CD4-positive, alpha-beta memory T cell (primary cell): ENCODE measurements around the gene MCC. TPM values are rescaled to one million over a fixed set of nuclear protein-coding genes. Genes with fewer than 3 reads are reported as not detected.

Experiments
- CTCF ChIA-PET: fragments of 350-600 bp; sonication (Branson Sonifier 250); formaldehyde crosslinking; loops from one replicate; lab custom pipeline; 2021; ENCODE audit warnings: inconsistent platforms; ENCODE audit not compliant: partially characterized antibody; lab: Charles Lee
- POLR2A ChIA-PET: fragments of 350-600 bp; sonication (Branson Sonifier 250); formaldehyde crosslinking; loops from one replicate; lab custom pipeline; 2021; ENCODE audit not compliant: partially characterized antibody; lab: Charles Lee
- DNase-seq, 5 donors: peaks; one replicate each; pipeline versions ENCODE4 v3.0.0 to v3.0.0-alpha.2; 2020 to 2022; ENCODE audit warnings: mixed read lengths in 1 of 5
- H3K27ac ChIP-seq: one replicate; pipeline ENCODE4 v1.7.0; 2013; ENCODE audit warnings: low read depth, low read length
- H3K27me3 ChIP-seq: 2 replicates; pipeline ENCODE4 v1.7.0; 2013; ENCODE audit warnings: mild to moderate bottlenecking, low read length, moderate library complexity; ENCODE audit not compliant: insufficient read depth
- H3K36me3 ChIP-seq: 2 replicates; pipeline ENCODE4 v1.7.0; 2013; ENCODE audit warnings: mild to moderate bottlenecking, low read length, moderate library complexity; ENCODE audit not compliant: insufficient read depth
- H3K4me1 ChIP-seq: 2 replicates; pipeline ENCODE4 v1.7.0; 2013; ENCODE audit warnings: mild to moderate bottlenecking, low read length, moderate library complexity; ENCODE audit not compliant: insufficient read depth
- H3K4me3 ChIP-seq, 2 donors: one replicate each; pipeline ENCODE4 v1.7.0; 2013; ENCODE audit warnings: low read length in 2 of 2, mild to moderate bottlenecking in 1 of 2
- H3K9me3 ChIP-seq, 2 donors: one replicate each; pipeline ENCODE4 v1.7.0; 2013; ENCODE audit warnings: low read length in 2 of 2, control low read depth in 1 of 2; ENCODE audit not compliant: control insufficient read depth in 1 of 2
- H3K27ac Mint-ChIP-seq, 7 donors: one replicate each; pipeline ENCODE4 v1.8.0; 2020 to 2021; ENCODE audit warnings: mixed read lengths in 7 of 7, mild to moderate bottlenecking in 6 of 7, inconsistent platforms in 3 of 7, moderate library complexity in 3 of 7
- H3K27me3 Mint-ChIP-seq, 2 donors: one replicate each; pipeline ENCODE4 v1.8.0; 2020 to 2021; ENCODE audit warnings: mixed read lengths in 2 of 2
- H3K36me3 Mint-ChIP-seq, 2 donors: one replicate each; pipeline ENCODE4 v1.8.0; 2020 to 2021; ENCODE audit warnings: mixed read lengths in 2 of 2, inconsistent platforms in 1 of 2, mild to moderate bottlenecking in 1 of 2
- H3K4me1 Mint-ChIP-seq, 4 donors: one replicate each; pipeline ENCODE4 v1.8.0; 2020 to 2021; ENCODE audit warnings: mixed read lengths in 4 of 4, mild to moderate bottlenecking in 1 of 4
- H3K4me3 Mint-ChIP-seq, 8 donors: one replicate each; pipeline ENCODE4 v1.8.0; 2020 to 2021; ENCODE audit warnings: mixed read lengths in 8 of 8, mild to moderate bottlenecking in 7 of 8, moderate library complexity in 6 of 8, inconsistent platforms in 3 of 8
- H3K9me3 Mint-ChIP-seq, 8 donors: one replicate each; pipeline ENCODE4 v1.8.0; 2020 to 2021; ENCODE audit warnings: mixed read lengths in 8 of 8, mild to moderate bottlenecking in 5 of 8, inconsistent platforms in 3 of 8, moderate library complexity in 1 of 8
- intact Hi-C: fragments of 100-400 bp; cut with micrococcal nuclease; formaldehyde crosslinking; loops from one replicate; pipeline ENCODE4 v1.15.1; 2023
- polyA plus RNA-seq, 2 donors: library from polyadenylated mRNA; unstranded; fragments of 300-500 nt; fragmentation: Illumina TruSeq; gene quantifications; one replicate each; pipeline ENCODE4 v1.2.3, GENCODE V29; 2021
- total RNA-seq, 2 experiments: library from RNA; stranded (reverse); gene quantifications; one replicate each; pipeline ENCODE4 v1.2.3, GENCODE V29; 2021

MCC gene
- total and polyA plus RNA-seq, 4 experiments from 2014 or later, result 0.92 to 12.1 (median 7.7) TPM

DNA sequence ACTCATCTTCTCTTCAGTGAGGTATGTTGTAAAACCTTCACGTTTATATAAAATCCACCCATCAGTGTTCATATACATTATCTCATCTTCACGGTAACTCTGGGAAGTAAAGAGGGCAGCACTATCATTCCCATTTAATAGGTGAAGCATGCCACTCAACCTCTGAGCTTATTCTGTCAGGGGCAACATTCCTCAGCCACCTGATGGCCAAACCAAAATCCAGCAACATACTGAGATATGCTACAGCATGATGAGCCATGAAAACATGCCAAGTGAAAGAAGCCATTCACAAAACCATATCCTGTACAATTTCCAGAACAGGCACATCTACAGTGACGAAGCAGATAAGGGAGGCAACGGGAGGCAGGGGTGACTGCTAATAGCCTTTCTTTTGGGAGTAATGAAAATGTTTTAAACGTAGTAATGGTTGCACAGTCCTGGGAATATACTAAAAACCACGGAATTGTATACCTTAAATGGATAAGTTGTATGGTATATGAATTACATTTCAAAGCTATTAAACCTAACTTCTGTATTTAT is 220.8 kb downstream of the MCC start:
- Mint-ChIP-seq H3K36me3 (no peaks in the 10 kb centered on the region), H3K27ac (no peak overlapping the region), H3K9me3 (peaks cover 0 to 2% (median 0%) of the 10 kb centered on the region in 8 donors), H3K4me1 (peaks cover 11 to 35% (median 11%) of the 10 kb centered on the region in 4 donors), H3K27me3 (no peaks in the 10 kb centered on the region), H3K4me3 (no peak overlapping the region)
- Histone ChIP-seq H3K27me3 (no peaks in the 10 kb centered on the region), H3K4me1 (peaks cover 9% of the 10 kb centered on the region), H3K9me3 (no peaks in the 10 kb centered on the region), H3K36me3 (no peaks in the 10 kb centered on the region), H3K4me3 (no peak overlapping the region), H3K27ac (no peak overlapping the region)
- DNase-seq, result no peak
- ChIA-PET CTCF (no interaction called here), POLR2A (no interaction called here)
- intact Hi-C loops, result no loop called here

DNA sequence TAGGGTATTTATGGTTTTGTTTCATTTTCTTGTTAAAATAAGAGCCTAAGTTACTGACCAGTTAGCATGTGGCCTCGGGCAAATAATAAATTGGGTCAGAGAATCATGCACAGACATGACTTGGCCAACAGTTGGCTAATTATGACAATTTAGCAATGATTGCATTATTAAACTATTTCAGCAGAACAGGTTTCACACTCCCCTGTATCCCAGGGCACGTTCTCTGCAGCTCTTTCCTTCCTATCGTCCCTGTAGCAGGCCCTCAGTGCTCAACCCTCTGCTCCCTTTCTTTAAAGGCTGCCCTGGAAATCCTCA is 221.4 kb downstream of the MCC start:
- Histone ChIP-seq H3K36me3 (no peaks in the 10 kb centered on the region), H3K27me3 (no peaks in the 10 kb centered on the region), H3K9me3 (no peaks in the 10 kb centered on the region), H3K27ac (no peak overlapping the region), H3K4me3 (no peak overlapping the region), H3K4me1 (peaks cover 9% of the 10 kb centered on the region)
- no peak for DNase-seq
- intact Hi-C loops, result no loop called here
- H3K4me1 Mint-ChIP-seq, result peaks cover 11 to 35% (median 11%) of the 10 kb centered on the region in 4 donors
- H3K36me3 Mint-ChIP-seq, result no peaks in the 10 kb centered on the region
- H3K27me3 Mint-ChIP-seq, result no peaks in the 10 kb centered on the region
- ChIA-PET POLR2A (no interaction called here), CTCF (no interaction called here)
- no peak overlapping the region for H3K27ac Mint-ChIP-seq
- H3K4me3 Mint-ChIP-seq, result no peak overlapping the region
- peaks cover 0 to 2% (median 0%) of the 10 kb centered on the region in 8 donors for H3K9me3 Mint-ChIP-seq

DNA sequence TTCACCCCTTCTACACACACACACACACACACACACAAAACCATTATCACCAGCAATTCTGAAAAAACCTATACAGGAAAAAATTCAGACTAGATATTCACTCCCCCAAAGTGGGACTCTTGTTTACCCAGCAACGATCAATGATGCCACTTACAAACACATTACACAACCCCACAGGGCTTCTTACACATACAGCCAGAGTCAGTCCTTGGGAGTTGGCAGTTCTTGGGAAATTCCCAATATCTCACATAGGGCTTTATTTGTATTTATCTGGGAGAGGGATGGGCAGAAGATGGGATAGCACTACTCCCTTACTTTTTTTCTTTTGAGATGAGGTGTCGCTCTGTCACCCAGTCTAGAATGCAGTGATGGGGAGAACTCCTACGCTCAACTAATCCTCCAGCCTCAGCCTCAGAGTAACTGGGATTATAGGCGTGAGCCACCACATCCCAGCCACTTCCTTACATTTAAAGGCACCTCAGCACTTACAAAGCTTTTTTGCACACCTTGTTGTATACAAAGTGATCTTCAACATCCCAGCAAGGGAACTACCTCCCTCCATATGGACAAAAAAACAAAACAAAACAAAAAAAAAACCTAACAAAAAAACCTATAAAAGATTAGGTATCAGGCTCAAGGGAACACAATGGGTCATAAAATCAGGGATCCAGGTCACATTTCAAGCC is 221.9 kb downstream of the MCC start:
- ChIA-PET CTCF (no interaction called here), POLR2A (no interaction called here)
- Histone ChIP-seq H3K27me3 (no peaks in the 10 kb centered on the region), H3K4me1 (peaks cover 9% of the 10 kb centered on the region), H3K36me3 (no peaks in the 10 kb centered on the region), H3K9me3 (no peaks in the 10 kb centered on the region), H3K4me3 (no peak overlapping the region), H3K27ac (no peak overlapping the region)
- no peak overlapping the region for H3K27ac Mint-ChIP-seq
- peaks cover 11 to 35% (median 11%) of the 10 kb centered on the region in 4 donors for H3K4me1 Mint-ChIP-seq
- H3K4me3 Mint-ChIP-seq, result no peak overlapping the region
- no peaks in the 10 kb centered on the region for H3K27me3 Mint-ChIP-seq
- intact Hi-C loops, result no loop called here
- H3K9me3 Mint-ChIP-seq, result peaks cover 0 to 2% (median 0%) of the 10 kb centered on the region in 8 donors
- no peak for DNase-seq
- no peaks in the 10 kb centered on the region for H3K36me3 Mint-ChIP-seq

- H3K36me3 ChIP-seq, result no peaks in the 10 kb centered on the region
- peaks cover 0 to 2% (median 0%) of the 10 kb centered on the region in 8 donors for H3K9me3 Mint-ChIP-seq
Measured at GRCh38 chr5:113265190-113265589, 223.1 kb downstream of the MCC start.

DNA sequence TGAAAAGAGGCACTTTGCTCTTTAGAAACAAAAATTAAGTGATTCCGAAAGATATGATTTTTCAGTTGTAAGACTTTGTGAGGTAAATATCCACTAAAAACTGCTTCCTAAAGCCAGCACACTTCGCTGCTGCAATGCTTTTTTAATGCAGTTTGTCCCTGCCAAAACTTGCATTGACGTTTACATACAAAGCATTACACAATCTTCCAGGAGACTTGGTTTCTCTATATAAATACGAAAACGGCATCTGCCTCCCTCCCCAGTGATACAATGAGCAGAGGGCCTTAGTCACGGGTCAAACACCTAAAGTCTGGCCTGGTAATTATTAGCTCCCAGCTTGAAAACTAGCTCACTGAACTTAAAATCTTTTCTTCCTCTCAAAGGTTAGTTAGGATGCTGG is 224.2 kb downstream of the MCC start:
- CTCF ChIA-PET, result interaction anchor here (1.2 kb wide), 1 partner anchor 10 kb away, joined by 3 read pairs; no protein-coding TSS in a partner anchor
- Mint-ChIP-seq H3K36me3 (no peaks in the 10 kb centered on the region), H3K27ac (no peak overlapping the region)

More at GRCh38 chr5:113265190-113265589, 223.1 kb downstream of the MCC start:
- Histone ChIP-seq H3K27me3 (no peaks in the 10 kb centered on the region), H3K9me3 (no peaks in the 10 kb centered on the region), H3K4me1 (peaks cover 9% of the 10 kb centered on the region), H3K4me3 (no peak overlapping the region), H3K27ac (no peak overlapping the region)
- Mint-ChIP-seq H3K27me3 (no peaks in the 10 kb centered on the region), H3K36me3 (no peaks in the 10 kb centered on the region), H3K4me3 (no peak overlapping the region), H3K4me1 (peaks cover 11 to 25% (median 11%) of the 10 kb centered on the region in 4 donors), H3K27ac (no peak overlapping the region)
- intact Hi-C loops, result no loop called here
- ChIA-PET POLR2A (no interaction called here), CTCF (no interaction called here)
- DNase-seq, result peak in 1 of 5 donors; percentile 30

GRCh38 chr5:113263545-113263944 is 224.7 kb downstream of the MCC start:
- Mint-ChIP-seq H3K36me3 (no peaks in the 10 kb centered on the region), H3K4me1 (peaks cover 0 to 9% (median 1%) of the 10 kb centered on the region in 4 donors), H3K9me3 (peaks cover 0 to 2% (median 0%) of the 10 kb centered on the region in 8 donors), H3K4me3 (no peak overlapping the region), H3K27me3 (no peaks in the 10 kb centered on the region), H3K27ac (no peak overlapping the region)
- Histone ChIP-seq H3K4me3 (no peak overlapping the region), H3K27ac (no peak overlapping the region), H3K9me3 (no peaks in the 10 kb centered on the region), H3K4me1 (no peaks in the 10 kb centered on the region), H3K27me3 (no peaks in the 10 kb centered on the region), H3K36me3 (no peaks in the 10 kb centered on the region)
- no peak for DNase-seq
- POLR2A ChIA-PET, result no interaction called here
- intact Hi-C loops, result no loop called here
- CTCF ChIA-PET, result interaction anchor here (1.2 kb wide), 1 partner anchor 11 kb away, joined by 3 read pairs; no protein-coding TSS in a partner anchor

More for the DNA sequence above, 224.2 kb downstream of the MCC start:
- no peak for DNase-seq
- H3K4me1 Mint-ChIP-seq, result peaks cover under 1 to 14% (median 3%) of the 10 kb centered on the region in 4 donors
- POLR2A ChIA-PET, result interaction anchor here (1.1 kb wide), 1 partner anchor 11 kb away, joined by 3 read pairs; no protein-coding TSS in a partner anchor
- Histone ChIP-seq H3K4me1 (no peaks in the 10 kb centered on the region), H3K9me3 (no peaks in the 10 kb centered on the region), H3K27me3 (no peaks in the 10 kb centered on the region), H3K4me3 (no peak overlapping the region), H3K27ac (no peak overlapping the region), H3K36me3 (no peaks in the 10 kb centered on the region)
- intact Hi-C loops, result no loop called here
- H3K4me3 Mint-ChIP-seq, result no peak overlapping the region
- H3K27me3 Mint-ChIP-seq, result no peaks in the 10 kb centered on the region
- H3K9me3 Mint-ChIP-seq, result peaks cover 0 to 2% (median 0%) of the 10 kb centered on the region in 8 donors

DNA sequence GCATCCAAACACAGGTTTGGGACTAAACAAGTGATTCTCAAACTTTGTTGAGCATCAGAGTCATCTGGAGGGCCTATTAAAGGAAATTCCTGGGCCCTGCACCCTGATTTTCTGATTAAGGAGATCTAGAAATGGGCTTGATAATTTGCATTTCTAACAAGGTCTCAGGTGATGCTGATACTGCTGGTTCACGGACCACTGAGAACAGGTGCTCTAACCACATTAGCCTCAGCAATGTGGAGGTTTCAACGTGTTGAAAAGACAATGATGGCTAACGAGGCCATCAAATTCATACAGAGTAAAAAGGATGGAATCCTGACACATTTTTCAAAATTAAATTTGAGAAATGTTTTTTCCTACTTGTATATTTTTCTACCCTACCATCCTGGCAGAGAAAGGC is 225.6 kb downstream of the MCC start:
- no peak for DNase-seq
- Histone ChIP-seq H3K27ac (no peak overlapping the region), H3K27me3 (no peaks in the 10 kb centered on the region), H3K9me3 (no peaks in the 10 kb centered on the region), H3K4me3 (no peak overlapping the region), H3K36me3 (no peaks in the 10 kb centered on the region), H3K4me1 (no peaks in the 10 kb centered on the region)
- ChIA-PET CTCF (interaction anchor here (1.2 kb wide), 1 partner anchor 12 kb away, joined by 3 read pairs; no protein-coding TSS in a partner anchor), POLR2A (no interaction called here)
- Mint-ChIP-seq H3K27ac (no peak overlapping the region), H3K4me1 (no peaks in the 10 kb centered on the region), H3K27me3 (no peaks in the 10 kb centered on the region), H3K4me3 (no peak overlapping the region), H3K9me3 (peaks cover 0 to 2% (median 0%) of the 10 kb centered on the region in 8 donors), H3K36me3 (no peaks in the 10 kb centered on the region)
- intact Hi-C loops, result no loop called here
